HEK293 (cell line): ENCODE measurements around the gene TNFRSF11A.

Experiments
- CTCF ChIA-PET: fragments of 350-600 bp; formaldehyde crosslinking; extraction: SDS; loops from one replicate; lab custom pipeline; 2021; ENCODE audit warnings: antibody characterized with exemption; lab: Yijun Ruan, JAX
- POLR2A ChIA-PET: fragments of 300-600 bp; formaldehyde crosslinking; extraction: SDS; loops from one replicate; lab custom pipeline; 2020; ENCODE audit warnings: antibody characterized with exemption, inconsistent platforms; lab: Yijun Ruan, JAX
- H3K27ac ChIP-seq: fragments of 200-500 bp; sonication (Bioruptor generic); 2 replicates; pipeline ENCODE4 v1.5.1; 2014; ENCODE audit warnings: low read depth, low read length, control low read depth, inconsistent platforms; ENCODE audit errors: extremely low read depth
- H3K36me3 ChIP-seq, 2 experiments: fragments of 200-500 bp in 1 of 2; sonication (Bioruptor generic) in 1 of 2; 1 replicate in 1 of 2; 2 replicates in 1 of 2; pipeline ENCODE4 v1.5.1; 2014 to 2017; ENCODE audit warnings: inconsistent platforms in 2 of 2, low read length in 2 of 2; ENCODE audit not compliant: control insufficient read depth in 2 of 2, insufficient read depth in 1 of 2
- H3K4me1 ChIP-seq: fragments of 200-500 bp; sonication (Bioruptor generic); 2 replicates; pipeline ENCODE4 v1.5.1; 2014; ENCODE audit warnings: mild to moderate bottlenecking, low read length, inconsistent platforms; ENCODE audit not compliant: control insufficient read depth, insufficient read depth
- H3K4me3 ChIP-seq: 2 replicates; pipeline ENCODE4 v1.5.1; 2011; ENCODE audit warnings: low read depth, mild to moderate bottlenecking, control low read depth, low read length, moderate library complexity
- H3K9me3 ChIP-seq: fragments of 200-500 bp; sonication (Bioruptor generic); 2 replicates; pipeline ENCODE4 v1.5.1; 2014; ENCODE audit warnings: low read depth, low read length, inconsistent platforms; ENCODE audit not compliant: control insufficient read depth, insufficient read depth
- BCL11B ChIP-seq: fragments of 450-650 bp; formaldehyde crosslinking; IDR thresholded peaks from 2 replicates; pipeline ENCODE4 v1.5.1; 2016; ENCODE audit warnings: low read depth, missing biosample characterization, missing genetic modification characterization
- GLI4 ChIP-seq: fragments of 450-650 bp; formaldehyde crosslinking; IDR thresholded peaks from 2 replicates; pipeline ENCODE4 v1.5.1; 2016; ENCODE audit warnings: missing biosample characterization, missing genetic modification characterization
- GLIS2 ChIP-seq: fragments of 450-650 bp; formaldehyde crosslinking; IDR thresholded peaks from 2 replicates; pipeline ENCODE4 v1.5.1; 2016; ENCODE audit warnings: missing biosample characterization, missing genetic modification characterization
- RBAK ChIP-seq: fragments of 450-650 bp; formaldehyde crosslinking; IDR thresholded peaks from 2 replicates; pipeline ENCODE4 v1.5.1; 2016; ENCODE audit warnings: missing biosample characterization, missing genetic modification characterization
- REPIN1 ChIP-seq: fragments of 450-650 bp; formaldehyde crosslinking; IDR thresholded peaks from 2 replicates; pipeline ENCODE4 v1.5.1; 2017; ENCODE audit warnings: missing biosample characterization, missing genetic modification characterization, low read depth
- ZBTB7A ChIP-seq: fragments of 450-650 bp; formaldehyde crosslinking; IDR thresholded peaks from 2 replicates; pipeline ENCODE4 v1.5.1; 2016; ENCODE audit warnings: low read depth, missing biosample characterization, missing genetic modification characterization
- ZNF121 ChIP-seq: fragments of 450-650 bp; formaldehyde crosslinking; IDR thresholded peaks from 2 replicates; pipeline ENCODE4 v1.5.1; 2016; ENCODE audit warnings: missing biosample characterization, missing genetic modification characterization
- ZNF18 ChIP-seq: fragments of 450-650 bp; formaldehyde crosslinking; IDR thresholded peaks from 2 replicates; pipeline ENCODE4 v1.5.1; 2016; ENCODE audit warnings: missing biosample characterization, missing genetic modification characterization
- ZNF292 ChIP-seq: fragments of 450-650 bp; formaldehyde crosslinking; IDR thresholded peaks from 2 replicates; pipeline ENCODE4 v1.5.1; 2016; ENCODE audit warnings: low read depth, missing biosample characterization, missing genetic modification characterization, borderline replicate concordance
- ZNF311 ChIP-seq: fragments of 450-650 bp; formaldehyde crosslinking; IDR thresholded peaks from 2 replicates; pipeline ENCODE4 v1.5.1; 2017; ENCODE audit warnings: missing biosample characterization, missing genetic modification characterization, borderline replicate concordance
- ZNF335 ChIP-seq: fragments of 450-650 bp; formaldehyde crosslinking; conservative IDR thresholded peaks from 2 replicates; pipeline ENCODE4 v1.5.1; 2016; ENCODE audit warnings: missing biosample characterization, missing genetic modification characterization
- ZNF404 ChIP-seq: fragments of 450-650 bp; formaldehyde crosslinking; IDR thresholded peaks from 2 replicates; pipeline ENCODE4 v1.5.1; 2017; ENCODE audit warnings: missing biosample characterization, missing genetic modification characterization
- ZNF596 ChIP-seq: fragments of 450-650 bp; IDR thresholded peaks from 2 replicates; pipeline ENCODE4 v1.5.0; 2018; ENCODE audit warnings: missing biosample characterization, mild to moderate bottlenecking, missing genetic modification characterization, moderate library complexity
- ZNF600 ChIP-seq: fragments of 450-650 bp; formaldehyde crosslinking; IDR thresholded peaks from 2 replicates; pipeline ENCODE4 v1.5.1; 2016; ENCODE audit warnings: missing biosample characterization, missing genetic modification characterization
- ZNF610 ChIP-seq: fragments of 450-650 bp; formaldehyde crosslinking; IDR thresholded peaks from 2 replicates; pipeline ENCODE4 v1.5.1; 2016; ENCODE audit warnings: missing biosample characterization, missing genetic modification characterization, borderline replicate concordance
- ZNF624 ChIP-seq: fragments of 450-650 bp; formaldehyde crosslinking; IDR thresholded peaks from 2 replicates; pipeline ENCODE4 v1.5.1; 2017; ENCODE audit warnings: missing biosample characterization, missing genetic modification characterization
- ZNF654 ChIP-seq: fragments of 450-650 bp; formaldehyde crosslinking; IDR thresholded peaks from 2 replicates; pipeline ENCODE4 v1.5.1; 2016; ENCODE audit warnings: low read depth, missing biosample characterization, missing genetic modification characterization
- ZNF664 ChIP-seq: fragments of 450-650 bp; formaldehyde crosslinking; IDR thresholded peaks from 2 replicates; pipeline ENCODE4 v1.5.1; 2016; ENCODE audit warnings: missing biosample characterization, missing genetic modification characterization
- ZNF768 ChIP-seq: fragments of 450-650 bp; formaldehyde crosslinking; IDR thresholded peaks from 2 replicates; pipeline ENCODE4 v1.5.1; 2018; ENCODE audit warnings: missing biosample characterization, mild to moderate bottlenecking, missing genetic modification characterization
- ZNF776 ChIP-seq: fragments of 450-650 bp; formaldehyde crosslinking; IDR thresholded peaks from 2 replicates; pipeline ENCODE4 v1.5.0; 2017; ENCODE audit warnings: missing biosample characterization, missing genetic modification characterization, borderline replicate concordance
- TF ChIP-seq, protein P1 (sequence below): fragments of 450-650 bp; formaldehyde crosslinking; IDR thresholded peaks from 2 replicates; pipeline ENCODE4 v1.5.0; 2017; ENCODE audit warnings: missing biosample characterization, missing genetic modification characterization, borderline replicate concordance
- TF ChIP-seq, protein P2 (sequence below): fragments of 450-650 bp; formaldehyde crosslinking; IDR thresholded peaks from 2 replicates; pipeline ENCODE4 v1.5.1; 2017; ENCODE audit warnings: missing biosample characterization, missing genetic modification characterization
- TF ChIP-seq, protein P3 (sequence below): fragments of 450-650 bp; formaldehyde crosslinking; IDR thresholded peaks from 2 replicates; pipeline ENCODE4 v1.5.1; 2016; ENCODE audit warnings: missing biosample characterization, missing genetic modification characterization

The TNFRSF11A gene

DNA sequence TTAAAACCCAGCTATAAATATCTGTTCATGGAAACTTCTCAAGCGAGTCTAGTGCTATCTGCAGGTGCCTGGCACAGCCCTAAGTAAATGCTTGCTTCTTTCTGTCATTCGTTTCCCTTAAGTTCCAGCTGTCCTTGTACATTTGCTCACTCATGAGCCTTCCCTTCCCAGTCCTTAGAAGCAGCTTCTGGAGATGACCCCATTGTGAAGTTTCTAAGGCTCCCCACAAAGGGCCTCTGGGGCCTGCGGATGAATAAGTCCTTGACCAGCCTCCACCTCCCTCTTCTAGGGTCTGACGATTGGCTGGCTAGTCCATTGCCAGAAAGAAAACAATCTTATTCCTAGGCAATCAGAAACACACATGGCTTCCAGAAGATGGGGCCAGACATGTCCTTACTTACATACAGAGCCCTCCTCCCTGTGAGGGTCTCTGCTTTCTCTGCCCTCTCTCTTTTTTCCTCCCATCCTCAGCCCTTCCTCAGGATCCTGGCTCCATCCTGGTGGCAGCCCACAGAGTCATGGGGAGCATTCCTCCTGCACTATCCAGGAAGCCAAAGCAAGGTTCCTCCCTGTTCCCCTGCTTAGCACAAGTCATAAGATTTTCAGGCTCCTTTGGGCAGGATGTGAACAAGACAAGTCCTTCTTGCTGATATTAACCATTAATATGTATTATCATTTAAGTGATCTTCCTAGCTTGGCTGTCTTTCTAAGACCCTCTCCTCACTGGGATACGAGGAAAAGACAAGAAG lies 87.3 kb downstream of the TNFRSF11A start:
- TF ChIP-seq, protein P1, sequence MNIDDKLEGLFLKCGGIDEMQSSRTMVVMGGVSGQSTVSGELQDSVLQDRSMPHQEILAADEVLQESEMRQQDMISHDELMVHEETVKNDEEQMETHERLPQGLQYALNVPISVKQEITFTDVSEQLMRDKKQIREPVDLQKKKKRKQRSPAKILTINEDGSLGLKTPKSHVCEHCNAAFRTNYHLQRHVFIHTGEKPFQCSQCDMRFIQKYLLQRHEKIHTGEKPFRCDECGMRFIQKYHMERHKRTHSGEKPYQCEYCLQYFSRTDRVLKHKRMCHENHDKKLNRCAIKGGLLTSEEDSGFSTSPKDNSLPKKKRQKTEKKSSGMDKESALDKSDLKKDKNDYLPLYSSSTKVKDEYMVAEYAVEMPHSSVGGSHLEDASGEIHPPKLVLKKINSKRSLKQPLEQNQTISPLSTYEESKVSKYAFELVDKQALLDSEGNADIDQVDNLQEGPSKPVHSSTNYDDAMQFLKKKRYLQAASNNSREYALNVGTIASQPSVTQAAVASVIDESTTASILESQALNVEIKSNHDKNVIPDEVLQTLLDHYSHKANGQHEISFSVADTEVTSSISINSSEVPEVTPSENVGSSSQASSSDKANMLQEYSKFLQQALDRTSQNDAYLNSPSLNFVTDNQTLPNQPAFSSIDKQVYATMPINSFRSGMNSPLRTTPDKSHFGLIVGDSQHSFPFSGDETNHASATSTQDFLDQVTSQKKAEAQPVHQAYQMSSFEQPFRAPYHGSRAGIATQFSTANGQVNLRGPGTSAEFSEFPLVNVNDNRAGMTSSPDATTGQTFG: no peak
- no peak for TF ChIP-seq RBAK
- TF ChIP-seq ZNF335 (tag by site-specific recombination): peak; percentile 49
- CTCF ChIA-PET: interaction anchor here (0.7 to 3.0 kb wide), 4 partner anchors 13 to 174 kb away, joined by 3 to 14 read pairs (median 4); partner anchors contain the start of gene TNFRSF11A
- Histone ChIP-seq H3K9me3 (no peaks in the 10 kb centered on the region), H3K4me3 (no peak overlapping the region), H3K36me3 (no peaks in the 10 kb centered on the region), H3K4me1 (no peaks in the 10 kb centered on the region), H3K27ac (no peak overlapping the region)
- POLR2A ChIA-PET: no interaction called here

DNA sequence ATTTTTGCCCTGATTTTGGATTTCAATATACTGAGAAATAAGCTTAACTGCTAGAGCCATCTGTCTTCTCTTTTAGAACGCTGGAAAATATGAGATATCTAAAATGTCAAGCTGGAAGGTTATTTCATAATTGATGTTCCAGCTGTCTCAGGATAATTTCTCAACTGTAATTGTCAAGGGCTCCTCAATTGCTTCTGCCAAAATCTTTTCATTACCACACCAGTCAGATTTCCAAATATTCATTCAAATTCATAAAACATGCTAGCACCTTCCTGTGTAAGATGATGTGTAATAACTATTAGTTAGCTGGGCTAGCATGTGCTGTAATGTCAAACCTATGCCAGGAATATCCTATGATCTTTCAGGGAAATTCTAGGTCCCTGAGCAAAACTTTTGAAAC lies 88.1 kb downstream of the TNFRSF11A start:
- no peaks in the 10 kb centered on the region for H3K9me3 ChIP-seq
- no peaks in the 10 kb centered on the region for H3K4me1 ChIP-seq
- ChIA-PET POLR2A (no interaction called here), CTCF (interaction anchor here (1.1 to 3.0 kb wide), 2 partner anchors 13 to 88 kb away, joined by 4 to 14 read pairs; partner anchors contain the start of gene TNFRSF11A)
- H3K36me3 ChIP-seq: no peaks in the 10 kb centered on the region
- H3K27ac ChIP-seq: no peak overlapping the region
- no peak overlapping the region for H3K4me3 ChIP-seq
- TF ChIP-seq ZNF596 (no peak), ZNF311 (tag by site-specific recombination) (no peak), ZNF121 (tag by site-specific recombination) (no peak), ZNF776 (tag by site-specific recombination) (no peak), ZNF404 (tag by site-specific recombination) (no peak), BCL11B (tag by site-specific recombination) (no peak)
- TF ChIP-seq, protein P2, sequence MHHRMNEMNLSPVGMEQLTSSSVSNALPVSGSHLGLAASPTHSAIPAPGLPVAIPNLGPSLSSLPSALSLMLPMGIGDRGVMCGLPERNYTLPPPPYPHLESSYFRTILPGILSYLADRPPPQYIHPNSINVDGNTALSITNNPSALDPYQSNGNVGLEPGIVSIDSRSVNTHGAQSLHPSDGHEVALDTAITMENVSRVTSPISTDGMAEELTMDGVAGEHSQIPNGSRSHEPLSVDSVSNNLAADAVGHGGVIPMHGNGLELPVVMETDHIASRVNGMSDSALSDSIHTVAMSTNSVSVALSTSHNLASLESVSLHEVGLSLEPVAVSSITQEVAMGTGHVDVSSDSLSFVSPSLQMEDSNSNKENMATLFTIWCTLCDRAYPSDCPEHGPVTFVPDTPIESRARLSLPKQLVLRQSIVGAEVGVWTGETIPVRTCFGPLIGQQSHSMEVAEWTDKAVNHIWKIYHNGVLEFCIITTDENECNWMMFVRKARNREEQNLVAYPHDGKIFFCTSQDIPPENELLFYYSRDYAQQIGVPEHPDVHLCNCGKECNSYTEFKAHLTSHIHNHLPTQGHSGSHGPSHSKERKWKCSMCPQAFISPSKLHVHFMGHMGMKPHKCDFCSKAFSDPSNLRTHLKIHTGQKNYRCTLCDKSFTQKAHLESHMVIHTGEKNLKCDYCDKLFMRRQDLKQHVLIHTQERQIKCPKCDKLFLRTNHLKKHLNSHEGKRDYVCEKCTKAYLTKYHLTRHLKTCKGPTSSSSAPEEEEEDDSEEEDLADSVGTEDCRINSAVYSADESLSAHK (tag by site-specific recombination): no peak
- TF ChIP-seq, protein P3, sequence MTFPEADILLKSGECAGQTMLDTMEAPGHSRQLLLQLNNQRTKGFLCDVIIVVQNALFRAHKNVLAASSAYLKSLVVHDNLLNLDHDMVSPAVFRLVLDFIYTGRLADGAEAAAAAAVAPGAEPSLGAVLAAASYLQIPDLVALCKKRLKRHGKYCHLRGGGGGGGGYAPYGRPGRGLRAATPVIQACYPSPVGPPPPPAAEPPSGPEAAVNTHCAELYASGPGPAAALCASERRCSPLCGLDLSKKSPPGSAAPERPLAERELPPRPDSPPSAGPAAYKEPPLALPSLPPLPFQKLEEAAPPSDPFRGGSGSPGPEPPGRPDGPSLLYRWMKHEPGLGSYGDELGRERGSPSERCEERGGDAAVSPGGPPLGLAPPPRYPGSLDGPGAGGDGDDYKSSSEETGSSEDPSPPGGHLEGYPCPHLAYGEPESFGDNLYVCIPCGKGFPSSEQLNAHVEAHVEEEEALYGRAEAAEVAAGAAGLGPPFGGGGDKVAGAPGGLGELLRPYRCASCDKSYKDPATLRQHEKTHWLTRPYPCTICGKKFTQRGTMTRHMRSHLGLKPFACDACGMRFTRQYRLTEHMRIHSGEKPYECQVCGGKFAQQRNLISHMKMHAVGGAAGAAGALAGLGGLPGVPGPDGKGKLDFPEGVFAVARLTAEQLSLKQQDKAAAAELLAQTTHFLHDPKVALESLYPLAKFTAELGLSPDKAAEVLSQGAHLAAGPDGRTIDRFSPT (tag by site-specific recombination): no peak

DNA sequence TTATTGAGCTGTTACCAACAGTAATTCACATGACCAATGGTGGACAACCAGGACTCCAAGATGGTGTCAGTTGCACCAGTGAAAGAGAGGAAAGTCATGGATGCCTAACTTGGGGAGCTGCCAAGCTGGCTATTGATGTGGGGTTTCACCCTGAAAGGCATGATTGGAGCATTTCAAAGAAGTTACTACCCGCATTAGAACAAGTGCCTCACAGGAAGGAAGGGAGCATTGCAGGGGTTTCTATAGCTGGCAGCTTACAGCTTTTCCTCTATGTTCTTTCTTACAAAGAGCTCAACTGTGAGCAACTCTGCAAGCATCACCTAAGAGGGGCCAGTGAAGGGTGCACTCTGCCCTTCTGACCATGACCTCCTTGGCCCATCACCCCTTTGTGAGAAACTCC lies 93.1 kb downstream of the TNFRSF11A start:
- no peak overlapping the region for H3K4me3 ChIP-seq
- no peak overlapping the region for H3K27ac ChIP-seq
- ChIA-PET POLR2A (no interaction called here), CTCF (interaction anchor here (0.6 to 1.2 kb wide), 4 partner anchors 8 to 1490 kb away, joined by 3 to 5 read pairs (median 3); partner anchors contain the start of gene SERPINB10)
- peaks cover 5% of the 10 kb centered on the region; the same call in 1 of the 2 replicates for H3K4me1 ChIP-seq
- H3K9me3 ChIP-seq: no peaks in the 10 kb centered on the region
- no peaks in the 10 kb centered on the region for H3K36me3 ChIP-seq
- TF ChIP-seq ZNF18: no peak
- TF ChIP-seq ZNF768: no peak
- no peak for TF ChIP-seq ZNF610 (tag by site-specific recombination)
- TF ChIP-seq ZNF664 (tag by site-specific recombination): no peak
- TF ChIP-seq GLI4 (tag by site-specific recombination): no peak
- TF ChIP-seq GLIS2: no peak
- no peak for TF ChIP-seq ZBTB7A (tag by site-specific recombination)
- no peak for TF ChIP-seq ZNF624 (tag by site-specific recombination)
- no peak for TF ChIP-seq REPIN1
- TF ChIP-seq ZNF654 (tag by site-specific recombination): no peak
- TF ChIP-seq ZNF600 (tag by site-specific recombination): no peak
- TF ChIP-seq ZNF292: no peak
